ENCODE measurements around the gene FBLN2.
"Not testable (repeated sequence)": the region's sequence is repeated elsewhere in the genome, so short reads cannot be mapped to it uniquely, and the experiment has no call there.

FBLN2 gene

GRCh38 chr3:13548696-13549622, at the start of gene FBLN2:
FBLN2 (plus strand) TSS chr3:13549125; CDS start chr3:13570356, 21,231 bp downstream.
- no peak for DNase-seq

GRCh38 chr3:13499246-13499645, 49.7 kb upstream of the FBLN2 start:
- DNase-seq: not testable (repeated sequence)

DNA sequence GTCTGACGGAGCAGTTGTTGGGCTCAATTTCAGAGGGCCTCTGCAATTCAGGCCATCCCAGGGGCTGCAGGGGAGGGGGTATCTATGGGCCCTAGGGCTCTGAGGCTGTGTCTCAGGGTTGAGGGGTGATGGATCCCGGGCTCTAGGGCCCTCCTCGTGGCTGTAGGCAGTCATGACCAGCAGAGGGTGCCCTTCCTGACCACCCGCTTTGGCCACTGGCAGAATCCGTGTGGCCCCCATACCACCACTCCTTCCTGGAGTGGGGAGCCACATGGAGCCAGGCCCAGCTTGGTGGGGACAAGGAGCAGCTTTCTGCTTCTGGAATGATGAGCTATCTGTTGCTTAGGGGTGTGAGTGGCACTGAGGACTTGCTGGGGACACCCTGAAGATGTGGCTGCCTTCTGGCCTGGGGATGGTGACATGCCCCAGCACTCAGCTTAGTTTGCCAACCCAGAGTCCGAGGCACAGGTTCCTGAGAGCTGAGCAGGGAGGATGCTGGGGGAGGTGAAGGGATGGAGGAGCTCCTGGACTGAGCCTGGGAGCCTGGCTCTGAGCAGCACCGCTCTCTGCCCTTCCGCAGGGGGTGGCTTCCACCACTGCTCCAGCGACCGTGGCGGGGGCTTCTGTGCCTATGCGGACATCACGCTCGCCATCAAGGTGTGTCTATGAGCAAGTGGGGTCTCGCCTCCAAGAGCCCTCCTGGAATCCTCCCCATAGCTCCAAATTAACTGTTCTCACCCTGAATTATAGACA, 48.6 kb upstream of the FBLN2 start:
- no peak for DNase-seq

DNA sequence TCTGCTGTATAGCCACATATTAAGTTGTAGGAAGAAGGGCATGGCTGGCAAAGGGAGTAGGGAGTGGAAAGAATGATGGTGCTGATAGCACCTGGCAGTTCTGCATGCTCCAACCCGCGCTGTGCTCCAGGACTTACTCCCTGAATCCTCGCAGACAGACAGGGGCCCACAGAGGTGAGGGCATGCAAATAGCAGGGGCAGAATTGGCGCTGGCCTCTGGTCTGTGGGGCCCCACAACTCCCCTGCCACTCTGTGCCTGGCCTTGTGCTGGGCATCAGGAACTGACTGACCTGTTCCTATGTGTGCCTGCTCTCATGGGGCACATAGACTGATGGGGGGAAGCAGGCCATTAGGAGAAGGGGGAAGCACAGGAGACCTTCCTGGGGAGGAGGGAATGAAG, 47.9 kb upstream of the FBLN2 start:
- no peak for DNase-seq

GRCh38 chr3:13501521-13501920, 47.4 kb upstream of the FBLN2 start:
- no peak for DNase-seq

DNA sequence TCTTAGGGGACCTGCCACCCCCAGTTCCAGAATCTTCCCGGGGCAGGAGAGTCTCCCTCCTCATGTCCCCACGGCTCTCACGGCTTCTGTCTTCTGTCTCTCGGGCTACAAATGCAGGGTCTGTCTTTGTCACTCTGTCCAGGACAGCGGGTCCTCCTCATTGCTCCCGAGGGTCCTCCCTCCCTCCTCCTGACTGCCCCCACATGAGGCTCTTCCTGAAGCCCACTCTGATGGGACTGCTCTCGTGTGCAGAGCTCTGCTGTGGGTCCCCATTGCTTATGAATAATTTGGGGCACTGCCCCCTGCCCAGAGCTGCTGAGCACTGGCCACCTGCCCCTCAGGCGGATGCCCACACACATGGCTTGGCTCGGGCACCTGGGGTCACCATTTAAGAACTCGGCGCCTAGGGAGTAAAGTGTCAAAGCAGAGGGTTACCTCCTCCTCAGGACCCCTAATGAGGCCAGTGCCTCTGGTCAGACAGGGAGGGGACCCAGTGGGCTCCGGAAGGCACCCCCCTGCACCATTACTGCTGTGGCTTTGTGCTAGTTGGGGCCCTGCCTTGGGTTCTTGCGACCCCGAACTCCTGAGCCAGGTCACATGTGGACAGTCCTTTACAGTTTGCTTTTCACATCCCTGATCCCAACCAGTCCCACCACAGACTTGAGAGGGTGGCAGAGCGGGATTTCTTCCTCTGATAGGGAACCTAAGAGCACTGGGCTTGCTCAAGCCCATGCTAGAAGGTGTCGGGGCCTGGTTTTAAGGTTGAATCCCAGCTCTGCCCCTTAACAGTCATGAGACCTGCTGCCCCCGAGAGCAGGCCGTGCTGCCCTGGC, 46.8 kb upstream of the FBLN2 start:
- DNase-seq: no peak

GRCh38 chr3:13502791-13503060, 46.2 kb upstream of the FBLN2 start:
- DNase-seq: no peak

GRCh38 chr3:13504161-13504831, 44.6 kb upstream of the FBLN2 start:
- no peak for DNase-seq

DNA sequence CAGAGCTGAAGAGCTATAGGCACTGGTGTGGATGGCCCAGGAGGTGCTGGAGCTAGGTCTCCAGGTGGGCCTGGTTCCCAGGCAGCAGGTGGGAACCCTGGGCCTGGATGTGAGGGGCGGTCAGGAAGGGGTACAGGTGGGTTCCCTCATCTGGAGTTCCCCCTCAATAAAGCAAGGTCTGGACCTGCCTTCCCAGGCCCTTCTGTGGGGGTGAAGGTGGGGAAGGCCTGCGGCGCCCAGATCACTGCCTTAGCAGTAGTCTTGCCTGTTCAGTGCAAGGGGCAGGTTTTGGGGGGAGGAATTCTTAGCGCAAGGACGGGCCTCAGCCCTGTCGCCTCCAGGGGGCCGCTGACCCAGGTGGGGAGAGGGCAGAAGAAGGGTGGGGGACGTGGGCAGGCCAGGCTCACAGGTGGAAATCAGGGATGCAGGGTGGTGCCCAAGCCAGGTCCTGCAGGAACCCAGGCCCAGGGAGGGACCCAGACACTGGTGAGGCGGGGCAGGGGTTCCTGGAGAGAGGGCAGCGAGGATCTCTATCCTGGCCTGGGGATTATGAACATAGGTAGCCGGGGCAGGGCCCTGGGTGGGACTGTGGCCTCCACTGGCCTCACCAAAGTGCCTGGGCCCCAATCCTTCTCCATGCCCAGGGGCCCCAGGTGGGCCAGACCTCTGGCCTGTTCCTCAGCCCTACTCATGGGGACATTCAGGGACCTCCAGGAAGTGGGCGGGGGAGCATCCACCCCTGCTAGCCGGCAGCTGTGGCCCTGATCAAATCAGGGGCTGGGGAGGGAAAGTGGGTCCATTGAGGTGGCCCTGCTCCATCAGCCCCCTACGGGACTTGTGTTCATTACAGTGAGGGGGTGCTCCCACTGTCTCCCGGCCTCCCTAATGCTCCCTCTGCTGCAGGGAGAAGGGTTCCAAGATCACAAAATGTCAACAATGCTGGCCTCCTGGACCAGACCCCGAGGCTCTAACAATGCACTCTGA, 43.5 kb upstream of the FBLN2 start:
- no peak for DNase-seq

- DNase-seq: no peak
These were observed 42.7 kb upstream of the FBLN2 start for GRCh38 chr3:13506239-13506638.

DNA sequence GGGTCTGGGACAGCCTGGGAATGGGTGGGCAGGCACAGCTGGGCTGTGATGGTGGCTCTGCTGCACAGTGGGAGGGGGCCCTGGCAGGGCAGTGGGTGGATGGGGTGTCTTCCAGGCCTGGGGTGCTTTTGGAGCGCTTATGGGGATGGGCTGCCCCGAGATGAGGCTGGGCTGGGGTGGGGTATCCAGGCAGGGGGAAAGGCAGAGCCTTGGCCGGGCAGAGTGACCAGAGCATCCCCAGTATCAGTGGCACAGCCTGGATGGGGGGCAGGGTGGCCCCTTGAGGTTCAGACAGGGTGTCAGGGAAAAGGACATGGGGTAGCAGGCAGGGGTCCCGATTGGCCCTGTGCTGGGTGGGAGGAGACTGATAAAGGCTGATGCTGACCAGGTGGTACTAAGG, 42.2 kb upstream of the FBLN2 start:
- no peak for DNase-seq

DNA sequence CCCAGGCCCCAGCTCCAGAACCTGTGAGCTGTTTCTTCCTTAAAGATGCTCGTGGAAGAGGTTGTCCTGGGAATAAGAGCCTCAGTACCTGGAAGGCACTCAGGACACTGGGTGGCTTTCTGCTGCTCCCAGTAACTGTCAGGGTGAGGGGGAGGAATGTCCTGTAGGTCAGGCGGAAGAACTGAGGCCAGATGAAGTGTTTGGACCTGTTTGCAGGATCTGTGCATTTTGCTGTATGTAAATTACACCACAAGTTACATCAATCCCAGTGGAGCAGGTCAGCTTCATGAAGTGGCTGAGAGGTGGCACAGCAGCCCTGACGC, 41.7 kb upstream of the FBLN2 start:
- DNase-seq: no peak

GRCh38 chr3:13507570-13508339, 41.2 kb upstream of the FBLN2 start:
- no peak for DNase-seq

- no peak for DNase-seq
These were observed 40.4 kb upstream of the FBLN2 start for GRCh38 chr3:13508496-13508895.

DNA sequence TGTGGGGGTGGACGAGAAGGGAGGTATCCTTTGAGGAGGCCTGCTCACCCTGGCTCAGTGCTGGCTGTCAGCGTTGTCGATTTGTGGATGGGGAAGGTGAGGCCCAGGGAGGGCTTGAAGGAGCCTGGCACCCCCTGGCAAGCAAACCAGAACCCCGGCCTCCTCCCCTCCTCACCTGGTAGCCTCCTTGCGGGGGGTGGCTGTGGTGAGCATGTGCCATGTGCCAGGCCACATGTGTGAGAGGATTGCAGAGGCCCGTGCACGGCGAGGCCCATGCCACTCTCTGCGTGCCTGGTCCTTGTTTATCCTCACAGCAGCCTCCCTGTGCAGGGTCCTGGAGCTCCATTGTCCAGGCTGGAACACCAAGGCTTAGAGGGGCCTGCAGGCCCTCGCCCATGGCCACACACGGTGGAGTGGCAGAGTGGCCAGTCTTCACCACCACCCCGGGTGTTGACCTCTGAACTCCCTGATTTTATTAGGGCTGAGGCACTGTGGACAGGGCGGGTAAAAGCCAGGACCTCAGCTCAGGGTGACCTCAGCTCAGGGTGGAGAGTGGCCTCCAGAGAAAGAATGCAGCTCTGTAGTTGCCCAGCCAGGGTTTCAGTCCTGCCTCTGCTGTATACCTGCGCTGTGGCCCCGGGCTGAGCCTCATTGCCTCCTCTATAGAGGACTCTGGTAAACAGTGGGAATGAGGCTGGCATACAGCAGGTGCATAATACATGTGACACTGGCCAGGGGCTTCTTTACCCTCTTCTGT, 39.7 kb upstream of the FBLN2 start:
- no peak for DNase-seq

- no peak for DNase-seq
These were observed 39.1 kb upstream of the FBLN2 start for GRCh38 chr3:13509816-13510192.

DNA sequence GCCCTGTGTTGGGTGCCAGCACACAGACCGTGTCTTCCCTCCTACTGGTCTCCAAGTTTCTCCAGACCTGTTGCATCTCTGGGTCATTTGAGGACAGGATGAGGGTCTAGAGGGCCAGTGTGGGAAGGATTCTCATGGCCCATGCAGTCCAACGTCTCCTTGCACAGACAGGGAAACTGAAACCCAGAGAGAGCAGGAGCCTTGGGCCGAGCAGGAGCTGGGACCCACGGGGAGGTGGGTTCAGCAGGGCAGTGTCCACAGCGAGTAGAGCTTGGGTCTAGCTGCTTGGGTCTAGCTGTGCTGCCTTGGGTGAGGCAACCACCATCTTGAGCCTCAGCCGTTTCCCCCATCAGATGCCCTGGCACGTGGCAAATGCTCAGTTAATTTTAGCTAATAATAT, 36.5 kb upstream of the FBLN2 start:
- no peak for DNase-seq

- no peak for DNase-seq
These were observed 35.6 kb upstream of the FBLN2 start for GRCh38 chr3:13513051-13513912.

GRCh38 chr3:13513913-13514517, 34.9 kb upstream of the FBLN2 start:
- DNase-seq: no peak

Data from GF-D8 (cell line).